Stimulated activated CD4-positive, alpha-beta T cell treated with anti-CD3 and anti-CD28 coated beads, Interleukin-1b, Interleukin-23, amount 100 ng/mL, for 24 hours (primary cell): ENCODE measurements around the gene RNASEH2B.
A peak's percentile ranks its signal among the peaks of the same experiment; 100 is the strongest.

Experiments
- DNase-seq, 4 experiments: peaks; one replicate each; pipeline ENCODE4 v3.0.0-alpha.2; 2020; ENCODE audit warnings: low read depth in 4 of 4, low spot score in 1 of 4

The RNASEH2B gene

GRCh38 chr13:50905256-50905655, 4.3 kb upstream of the RNASEH2B start:
- no peak for DNase-seq

GRCh38 chr13:50907781-50908180, 1.8 kb upstream of the RNASEH2B start:
- no peak for DNase-seq

GRCh38 chr13:50908371-50908770, 1.2 kb upstream of the RNASEH2B start:
- no peak for DNase-seq

- no peak for DNase-seq
Observed at GRCh38 chr13:50910485-50910805, 854 bp downstream of the RNASEH2B start.

- no peak for DNase-seq
Observed at GRCh38 chr13:50911081-50911631, 1.6 kb downstream of the RNASEH2B start.

GRCh38 chr13:50911937-50912795, 2.6 kb downstream of the RNASEH2B start:
- peak; percentile 84 to 93 (median 88) for DNase-seq

- DNase-seq = no peak
Observed at GRCh38 chr13:50912851-50913250, 3.3 kb downstream of the RNASEH2B start.

GRCh38 chr13:50914176-50914700, 4.6 kb downstream of the RNASEH2B start:
- DNase-seq = no peak

- no peak for DNase-seq
Observed at GRCh38 chr13:50914848-50915247, 5.3 kb downstream of the RNASEH2B start.

- DNase-seq = no peak
Observed at GRCh38 chr13:50915565-50915964, 6.0 kb downstream of the RNASEH2B start.

GRCh38 chr13:50916701-50917184, 7.2 kb downstream of the RNASEH2B start:
- DNase-seq = no peak

GRCh38 chr13:50917572-50917971, 8.0 kb downstream of the RNASEH2B start:
- no peak for DNase-seq

GRCh38 chr13:50918567-50918966, 9.0 kb downstream of the RNASEH2B start:
- no peak for DNase-seq

- DNase-seq = no peak
Observed at GRCh38 chr13:50919277-50919676, 9.7 kb downstream of the RNASEH2B start.

GRCh38 chr13:50921706-50922105, 12.1 kb downstream of the RNASEH2B start:
- DNase-seq = no peak

GRCh38 chr13:50923272-50923671, 13.7 kb downstream of the RNASEH2B start:
- no peak for DNase-seq

- DNase-seq = no peak
Observed at GRCh38 chr13:50924025-50924424, 14.4 kb downstream of the RNASEH2B start.

GRCh38 chr13:50927701-50928100, 18.1 kb downstream of the RNASEH2B start:
- DNase-seq = no peak

GRCh38 chr13:50928102-50928501, 18.5 kb downstream of the RNASEH2B start:
- DNase-seq = no peak

GRCh38 chr13:50928659-50929462, 19.3 kb downstream of the RNASEH2B start:
- no peak for DNase-seq

- no peak for DNase-seq
Observed at GRCh38 chr13:50932091-50932490, 22.5 kb downstream of the RNASEH2B start.
